ENCODE data around the gene LAMB4. TPM values are rescaled to one million over a fixed set of nuclear protein-coding genes. Genes with fewer than 3 reads are reported as not detected.

Gene LAMB4
- total RNA-seq, 4 donors from 2014 or later = 0.75 to 2.6 (median 1.7) TPM; not detected in 1

DNA sequence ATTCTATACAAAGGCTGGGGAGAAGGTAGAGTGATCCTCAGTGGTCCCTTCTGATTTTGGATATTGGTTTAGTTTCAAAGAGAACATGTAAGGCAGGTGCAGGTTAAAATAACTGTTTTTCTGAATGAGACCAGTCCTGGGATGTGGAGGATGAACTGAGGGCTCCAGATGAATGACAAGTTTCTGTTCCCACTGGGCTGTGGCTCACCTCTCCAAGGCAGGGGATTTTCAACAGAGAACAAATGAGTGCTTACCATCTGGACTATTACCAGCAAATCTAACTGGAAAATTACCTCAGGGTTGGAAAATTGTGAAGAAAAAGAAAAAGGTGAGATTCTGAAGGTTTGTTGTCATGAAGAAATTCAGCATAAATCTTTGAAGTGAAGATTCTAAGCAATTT is 8.0 kb downstream of the LAMB4 start:
- TF ChIP-seq, protein P1, sequence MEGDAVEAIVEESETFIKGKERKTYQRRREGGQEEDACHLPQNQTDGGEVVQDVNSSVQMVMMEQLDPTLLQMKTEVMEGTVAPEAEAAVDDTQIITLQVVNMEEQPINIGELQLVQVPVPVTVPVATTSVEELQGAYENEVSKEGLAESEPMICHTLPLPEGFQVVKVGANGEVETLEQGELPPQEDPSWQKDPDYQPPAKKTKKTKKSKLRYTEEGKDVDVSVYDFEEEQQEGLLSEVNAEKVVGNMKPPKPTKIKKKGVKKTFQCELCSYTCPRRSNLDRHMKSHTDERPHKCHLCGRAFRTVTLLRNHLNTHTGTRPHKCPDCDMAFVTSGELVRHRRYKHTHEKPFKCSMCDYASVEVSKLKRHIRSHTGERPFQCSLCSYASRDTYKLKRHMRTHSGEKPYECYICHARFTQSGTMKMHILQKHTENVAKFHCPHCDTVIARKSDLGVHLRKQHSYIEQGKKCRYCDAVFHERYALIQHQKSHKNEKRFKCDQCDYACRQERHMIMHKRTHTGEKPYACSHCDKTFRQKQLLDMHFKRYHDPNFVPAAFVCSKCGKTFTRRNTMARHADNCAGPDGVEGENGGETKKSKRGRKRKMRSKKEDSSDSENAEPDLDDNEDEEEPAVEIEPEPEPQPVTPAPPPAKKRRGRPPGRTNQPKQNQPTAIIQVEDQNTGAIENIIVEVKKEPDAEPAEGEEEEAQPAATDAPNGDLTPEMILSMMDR (IDR thresholded peaks at IDR 0.05) = no peak
- TF ChIP-seq POLR2A (IDR thresholded peaks at IDR 0.05; ENCODE audit: low read depth) (no peak), POLR2AphosphoS5 (IDR thresholded peaks at IDR 0.05) (no peak), EP300 (IDR thresholded peaks at IDR 0.05) (no peak)
- Histone ChIP-seq H3K9me3 (no peaks in the 10 kb centered on the region), H3K27ac (replicated peaks in 1 of 4) (no peak overlapping the region), H3K4me1 (peaks cover 0 to 11% (median 0%) of the 10 kb centered on the region in 4 donors), H3K4me3 (no peak overlapping the region), H3K27me3 (no peaks in the 10 kb centered on the region), H3K36me3 (no peaks in the 10 kb centered on the region)
- no peak for DNase-seq (ENCODE audit: extremely low spot score)
- intact Hi-C loops (cut with DNase I) = no loop called here

GRCh38 chr7:108120933-108121332 is 9.2 kb downstream of the LAMB4 start:
- intact Hi-C loops (cut with DNase I) = no loop called here
- DNase-seq (ENCODE audit: extremely low spot score) = no peak
- H3K36me3 ChIP-seq = no peaks in the 10 kb centered on the region
- 59% methylated on average over 3 of the region's 3 CpGs for WGBS
- no peaks in the 10 kb centered on the region for H3K27me3 ChIP-seq
- no peak overlapping the region for H3K4me3 ChIP-seq
- no peaks in the 10 kb centered on the region for H3K9me3 ChIP-seq
- no peak overlapping the region for H3K27ac ChIP-seq (replicated peaks in 1 of 4)
- peaks cover 0 to 11% (median 0%) of the 10 kb centered on the region in 4 donors for H3K4me1 ChIP-seq
- no peak for TF ChIP-seq POLR2A (IDR thresholded peaks at IDR 0.05; ENCODE audit: low read depth)
- no peak for TF ChIP-seq EP300 (IDR thresholded peaks at IDR 0.05)
- no peak for TF ChIP-seq POLR2AphosphoS5 (IDR thresholded peaks at IDR 0.05)

DNA sequence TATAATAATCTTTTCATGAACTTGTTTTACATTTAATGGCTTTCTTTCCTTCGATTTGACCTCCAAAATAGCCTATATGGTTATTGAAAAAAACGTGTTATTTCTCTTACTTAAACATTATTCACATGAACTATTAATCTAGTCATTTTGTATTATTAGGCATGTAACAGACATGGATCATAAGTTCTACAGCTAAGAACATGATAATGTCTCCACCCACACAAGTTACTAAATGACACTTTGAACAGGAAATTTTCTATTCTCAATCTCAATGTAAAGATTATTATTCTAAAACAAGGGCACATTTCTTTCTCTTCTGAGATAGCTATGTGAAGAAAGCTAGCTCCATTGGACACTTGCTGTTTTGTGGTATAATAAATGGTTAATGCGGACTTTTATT is 10.0 kb downstream of the LAMB4 start:
- H3K4me3 ChIP-seq = no peak overlapping the region
- 81% methylated on average over 3 of the region's 3 CpGs for WGBS

DNA sequence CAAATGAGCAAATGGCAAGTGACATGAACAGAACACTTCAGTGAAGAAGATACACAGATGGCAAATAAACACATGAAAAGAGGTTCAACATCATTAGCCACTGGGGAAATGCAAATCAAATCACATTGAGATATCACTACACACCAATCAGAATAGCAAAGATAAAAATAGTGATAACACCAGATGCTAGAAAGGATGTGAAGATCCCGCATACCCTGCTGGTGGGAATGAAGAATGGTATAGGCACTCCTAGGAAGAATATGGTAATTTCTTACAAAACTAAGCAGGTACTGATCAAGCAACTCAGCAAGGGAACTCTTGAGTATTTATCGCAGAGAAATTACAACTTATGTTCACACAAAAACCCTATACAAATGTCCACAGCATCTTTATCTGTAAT is 11.2 kb downstream of the LAMB4 start:
- no peaks in the 10 kb centered on the region for H3K27me3 ChIP-seq
- intact Hi-C loops (cut with DNase I) = no loop called here
- H3K4me3 ChIP-seq = no peak overlapping the region
- peaks cover 0 to 11% (median 0%) of the 10 kb centered on the region in 4 donors for H3K4me1 ChIP-seq
- no peaks in the 10 kb centered on the region for H3K36me3 ChIP-seq
- TF ChIP-seq POLR2A (IDR thresholded peaks at IDR 0.05; ENCODE audit: low read depth) (no peak), EP300 (IDR thresholded peaks at IDR 0.05) (no peak), POLR2AphosphoS5 (IDR thresholded peaks at IDR 0.05) (no peak)
- TF ChIP-seq, protein P1 (IDR thresholded peaks at IDR 0.05) = no peak
- peak; percentile 19 for DNase-seq (ENCODE audit: extremely low spot score)
- H3K27ac ChIP-seq (replicated peaks in 1 of 4) = no peak overlapping the region
- whole genome bisulfite sequencing = 96% methylated on average over 2 of the region's 2 CpGs
- no peaks in the 10 kb centered on the region for H3K9me3 ChIP-seq

More for the DNA sequence above, 10.0 kb downstream of the LAMB4 start:
- Histone ChIP-seq H3K9me3 (no peaks in the 10 kb centered on the region), H3K27me3 (no peaks in the 10 kb centered on the region), H3K27ac (replicated peaks in 1 of 4) (no peak overlapping the region), H3K4me1 (peaks cover 0 to 11% (median 0%) of the 10 kb centered on the region in 4 donors), H3K36me3 (no peaks in the 10 kb centered on the region)
- DNase-seq (ENCODE audit: extremely low spot score) = no peak
- intact Hi-C loops (cut with DNase I) = no loop called here
- TF ChIP-seq POLR2AphosphoS5 (IDR thresholded peaks at IDR 0.05) = no peak
- TF ChIP-seq POLR2A (IDR thresholded peaks at IDR 0.05; ENCODE audit: low read depth) = no peak
- TF ChIP-seq, protein P1 (IDR thresholded peaks at IDR 0.05) = no peak
- no peak for TF ChIP-seq EP300 (IDR thresholded peaks at IDR 0.05)

DNA sequence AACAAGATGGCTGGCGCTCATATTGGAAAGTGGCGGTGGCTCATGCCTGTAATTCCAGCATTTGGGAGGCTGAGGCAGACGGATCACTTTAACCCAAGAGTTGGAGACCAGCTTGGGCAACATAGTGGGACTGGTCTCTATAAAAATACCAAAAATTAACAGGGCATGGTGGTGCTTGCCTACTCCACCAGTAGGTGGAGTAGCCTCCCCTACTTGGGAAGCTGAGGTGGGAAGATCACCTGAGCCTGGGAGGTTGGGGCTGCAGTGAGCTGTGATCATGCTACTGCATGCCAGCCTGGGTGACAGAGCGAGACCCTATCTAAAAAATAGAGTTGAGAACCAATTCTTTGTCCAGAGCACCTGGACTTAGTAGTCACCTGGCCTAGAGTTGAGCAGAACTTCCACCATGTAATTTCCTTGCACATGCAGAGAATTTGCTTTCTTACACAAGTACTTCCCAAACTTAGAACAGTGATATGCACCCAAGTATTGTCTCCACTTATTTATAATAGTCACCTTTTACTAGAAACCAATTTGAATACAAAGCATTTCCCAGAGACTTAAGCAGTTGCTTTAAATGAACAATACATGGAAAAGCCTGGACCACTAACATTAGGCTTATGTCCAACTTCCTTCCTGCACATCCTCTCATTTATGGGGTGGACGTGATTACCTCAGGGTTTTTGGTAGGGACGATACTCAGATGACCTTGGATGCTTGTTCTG is 15.9 kb downstream of the LAMB4 start:
- 85% methylated on average over 6 of the region's 6 CpGs for WGBS
- H3K27me3 ChIP-seq = no peaks in the 10 kb centered on the region
- no peak overlapping the region for H3K4me3 ChIP-seq
- H3K4me1 ChIP-seq = no peaks in the 10 kb centered on the region
- intact Hi-C loops (cut with DNase I) = no loop called here
- peak; percentile 50 for DNase-seq (ENCODE audit: extremely low spot score)
- TF ChIP-seq EP300 (IDR thresholded peaks at IDR 0.05) = no peak
- no peak for TF ChIP-seq POLR2AphosphoS5 (IDR thresholded peaks at IDR 0.05)
- no peak for TF ChIP-seq POLR2A (IDR thresholded peaks at IDR 0.05; ENCODE audit: low read depth)
- TF ChIP-seq, protein P1 (IDR thresholded peaks at IDR 0.05) = peak in 2 of 3 experiments; percentile 10 to 32
- H3K27ac ChIP-seq (replicated peaks in 1 of 4) = no peak overlapping the region
- no peaks in the 10 kb centered on the region for H3K36me3 ChIP-seq
- no peaks in the 10 kb centered on the region for H3K9me3 ChIP-seq

All from esophagus muscularis mucosa (tissue), 4 donors.